MM.1S (cell line): Measurements from ENCODE around the gene KIF5C.

ENCODE experiments used
- DNase-seq: peaks from one replicate; pipeline ENCODE4 v3.0.0-alpha.2; 2015
- H2AFZ ChIP-seq: fragments of 300-600 bp; sonication (generic); 2 replicates; pipeline ENCODE4 v1.6.0; 2016; ENCODE audit warnings: antibody characterized with exemption, low read length
- H3F3A ChIP-seq: fragments of 300-600 bp; sonication (generic); 2 replicates; pipeline ENCODE4 v1.6.1; 2016; ENCODE audit warnings: mild to moderate bottlenecking, antibody characterized with exemption, low read length, moderate library complexity, mixed read lengths; ENCODE audit not compliant: insufficient read depth
- H3K27ac ChIP-seq: fragments of 300-600 bp; sonication (generic); 2 replicates; pipeline ENCODE4 v1.5.1; 2016; ENCODE audit warnings: mild to moderate bottlenecking, low read length
- H3K27me3 ChIP-seq: fragments of 300-600 bp; sonication (generic); replicated peaks from 2 replicates; pipeline ENCODE4 v1.6.0; 2016; ENCODE audit warnings: low read length; ENCODE audit not compliant: insufficient read depth
- H3K36me3 ChIP-seq: fragments of 300-600 bp; sonication (generic); replicated peaks from 2 replicates; pipeline ENCODE4 v1.6.1; 2016; ENCODE audit warnings: mild to moderate bottlenecking, low read length, mixed read lengths; ENCODE audit not compliant: insufficient read depth
- H3K4me1 ChIP-seq: fragments of 300-600 bp; sonication (generic); 2 replicates; pipeline ENCODE4 v1.6.1; 2016; ENCODE audit warnings: low read length, mixed read lengths
- H3K4me2 ChIP-seq: fragments of 300-600 bp; sonication (generic); 2 replicates; pipeline ENCODE4 v1.6.0; 2016; ENCODE audit warnings: low read depth, low read length
- H3K4me3 ChIP-seq: fragments of 300-600 bp; sonication (generic); 2 replicates; pipeline ENCODE4 v1.5.1; 2016; ENCODE audit warnings: low read length, mixed read lengths
- H3K79me2 ChIP-seq: fragments of 300-600 bp; sonication (generic); 2 replicates; pipeline ENCODE4 v1.6.1; 2016; ENCODE audit warnings: mixed run types, low read length, mixed read lengths
- H3K9ac ChIP-seq: fragments of 300-600 bp; sonication (generic); 2 replicates; pipeline ENCODE4 v1.6.1; 2016; ENCODE audit warnings: low read length, mixed read lengths
- H3K9me2 ChIP-seq: fragments of 300-600 bp; sonication (generic); replicated peaks from 2 replicates; pipeline ENCODE4 v1.6.1; 2016; ENCODE audit warnings: mild to moderate bottlenecking, low read length, mixed read lengths; ENCODE audit not compliant: insufficient read depth
- H3K9me3 ChIP-seq: fragments of 300-600 bp; sonication (generic); replicated peaks from 2 replicates; pipeline ENCODE4 v1.6.1; 2016; ENCODE audit warnings: mild to moderate bottlenecking, low read length, mixed read lengths; ENCODE audit not compliant: insufficient read depth
- H4K20me1 ChIP-seq: fragments of 300-600 bp; sonication (generic); 2 replicates; pipeline ENCODE4 v1.6.1; 2016; ENCODE audit warnings: mild to moderate bottlenecking, low read length, moderate library complexity, mixed read lengths; ENCODE audit not compliant: insufficient read depth
- EZH2 ChIP-seq: fragments of 300-600 bp; sonication (generic); optimal IDR thresholded peaks from 2 replicates; pipeline ENCODE3; 2017; ENCODE audit warnings: low read depth, mild to moderate bottlenecking, antibody characterized with exemption, low read length, mixed read lengths
- EZH2phosphoT487 ChIP-seq: fragments of 300-600 bp; sonication (generic); IDR thresholded peaks from 2 replicates; pipeline ENCODE4 v1.6.1; 2018; ENCODE audit warnings: antibody characterized with exemption, low read length
- TF ChIP-seq, protein P1 (sequence below): fragments of 300-600 bp; sonication (generic); IDR thresholded peaks from 2 replicates; pipeline ENCODE4 v1.5.1; 2016; ENCODE audit warnings: antibody characterized with exemption, low read length, mixed read lengths

The KIF5C gene

DNA sequence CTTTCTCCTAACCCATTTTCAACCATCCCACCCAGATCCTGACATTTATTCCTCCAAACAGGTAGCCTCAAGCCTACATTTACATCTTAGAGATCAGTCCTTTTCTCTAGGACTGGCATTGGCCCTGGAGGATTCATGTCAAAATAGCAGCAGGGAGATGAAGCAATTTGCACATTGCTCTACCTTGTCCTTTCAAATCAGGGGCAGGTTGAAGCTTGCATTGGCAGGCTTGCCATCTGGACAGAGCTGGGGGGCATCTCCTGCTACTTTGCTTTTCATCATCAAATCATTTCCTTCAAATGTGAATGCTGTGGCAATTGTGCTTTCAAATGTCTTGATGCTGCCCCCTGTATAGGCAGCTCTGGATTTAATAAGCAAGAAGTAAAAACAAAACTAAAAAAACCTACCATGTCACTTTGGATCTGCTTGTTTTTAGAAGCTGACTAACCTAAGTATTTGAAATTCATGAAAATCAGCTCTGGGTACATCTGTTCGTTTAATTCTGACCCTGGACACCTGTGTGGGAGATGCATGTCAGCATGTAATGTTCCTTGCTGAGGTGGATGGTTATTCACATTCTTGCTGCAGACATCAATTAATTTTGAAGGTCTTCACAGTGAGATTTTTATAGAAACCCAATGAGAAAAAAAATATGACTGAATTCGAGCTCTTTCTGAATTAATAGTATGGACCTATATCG lies 47.9 kb downstream of the KIF5C start:
- no peaks in the 10 kb centered on the region for H3K36me3 ChIP-seq
- H3K4me2 ChIP-seq, result no peak overlapping the region
- no peaks in the 10 kb centered on the region for H4K20me1 ChIP-seq
- H3K9me3 ChIP-seq, result no peaks in the 10 kb centered on the region
- no peak overlapping the region for H3K9ac ChIP-seq
- H2AFZ ChIP-seq, result no peak overlapping the region
- H3F3A ChIP-seq, result no peaks in the 10 kb centered on the region
- H3K4me3 ChIP-seq, result no peak overlapping the region
- H3K27me3 ChIP-seq, result no peaks in the 10 kb centered on the region
- H3K79me2 ChIP-seq, result no peaks in the 10 kb centered on the region
- no peak for DNase-seq
- TF ChIP-seq EZH2phosphoT487, result no peak
- no peak for TF ChIP-seq EZH2
- TF ChIP-seq, protein P1, sequence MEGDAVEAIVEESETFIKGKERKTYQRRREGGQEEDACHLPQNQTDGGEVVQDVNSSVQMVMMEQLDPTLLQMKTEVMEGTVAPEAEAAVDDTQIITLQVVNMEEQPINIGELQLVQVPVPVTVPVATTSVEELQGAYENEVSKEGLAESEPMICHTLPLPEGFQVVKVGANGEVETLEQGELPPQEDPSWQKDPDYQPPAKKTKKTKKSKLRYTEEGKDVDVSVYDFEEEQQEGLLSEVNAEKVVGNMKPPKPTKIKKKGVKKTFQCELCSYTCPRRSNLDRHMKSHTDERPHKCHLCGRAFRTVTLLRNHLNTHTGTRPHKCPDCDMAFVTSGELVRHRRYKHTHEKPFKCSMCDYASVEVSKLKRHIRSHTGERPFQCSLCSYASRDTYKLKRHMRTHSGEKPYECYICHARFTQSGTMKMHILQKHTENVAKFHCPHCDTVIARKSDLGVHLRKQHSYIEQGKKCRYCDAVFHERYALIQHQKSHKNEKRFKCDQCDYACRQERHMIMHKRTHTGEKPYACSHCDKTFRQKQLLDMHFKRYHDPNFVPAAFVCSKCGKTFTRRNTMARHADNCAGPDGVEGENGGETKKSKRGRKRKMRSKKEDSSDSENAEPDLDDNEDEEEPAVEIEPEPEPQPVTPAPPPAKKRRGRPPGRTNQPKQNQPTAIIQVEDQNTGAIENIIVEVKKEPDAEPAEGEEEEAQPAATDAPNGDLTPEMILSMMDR, result no peak
- H3K9me2 ChIP-seq, result no peaks in the 10 kb centered on the region
- H3K27ac ChIP-seq, result no peak overlapping the region
- no peaks in the 10 kb centered on the region for H3K4me1 ChIP-seq

DNA sequence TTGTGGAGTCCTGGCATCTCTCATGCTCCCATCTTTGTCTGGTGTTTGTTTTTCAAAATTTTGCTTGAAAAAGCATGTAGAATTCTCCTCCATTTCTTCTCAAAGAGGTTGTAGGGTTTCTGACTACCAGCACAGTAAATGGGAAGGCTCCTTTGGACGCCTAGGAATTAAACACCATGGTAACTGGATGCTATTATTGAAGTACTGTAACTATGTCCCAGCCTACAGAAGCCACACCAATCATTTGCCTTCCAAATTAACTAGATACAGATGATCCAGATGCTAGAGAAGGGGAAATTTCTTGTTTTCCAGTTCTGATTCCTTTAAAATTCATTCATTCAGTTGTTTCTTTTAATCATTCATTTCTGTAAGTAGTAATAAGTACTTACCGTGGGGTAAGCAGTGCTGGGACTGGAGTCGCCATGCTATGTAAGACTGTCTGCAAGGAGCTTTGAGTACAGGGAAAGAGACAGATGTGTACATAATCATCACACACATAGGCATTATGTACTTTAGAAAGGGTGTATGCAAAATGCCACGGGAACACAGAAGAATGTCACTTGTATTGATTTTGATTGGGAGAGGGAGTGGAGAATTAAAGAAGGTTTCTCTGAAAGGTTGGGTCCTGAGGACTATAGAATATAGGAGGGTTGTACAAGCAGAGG lies 49.6 kb downstream of the KIF5C start:
- Histone ChIP-seq H3K9me3 (no peaks in the 10 kb centered on the region), H3K36me3 (no peaks in the 10 kb centered on the region), H3K27me3 (no peaks in the 10 kb centered on the region), H3K9ac (no peak overlapping the region), H3K4me3 (no peak overlapping the region), H4K20me1 (no peaks in the 10 kb centered on the region), H3K27ac (no peak overlapping the region), H2AFZ (no peak overlapping the region), H3K4me2 (no peak overlapping the region), H3F3A (no peaks in the 10 kb centered on the region), H3K79me2 (no peaks in the 10 kb centered on the region), H3K4me1 (no peaks in the 10 kb centered on the region), H3K9me2 (no peaks in the 10 kb centered on the region)
- TF ChIP-seq, protein P1, result no peak
- TF ChIP-seq EZH2phosphoT487 (no peak), EZH2 (no peak)
- no peak for DNase-seq

DNA sequence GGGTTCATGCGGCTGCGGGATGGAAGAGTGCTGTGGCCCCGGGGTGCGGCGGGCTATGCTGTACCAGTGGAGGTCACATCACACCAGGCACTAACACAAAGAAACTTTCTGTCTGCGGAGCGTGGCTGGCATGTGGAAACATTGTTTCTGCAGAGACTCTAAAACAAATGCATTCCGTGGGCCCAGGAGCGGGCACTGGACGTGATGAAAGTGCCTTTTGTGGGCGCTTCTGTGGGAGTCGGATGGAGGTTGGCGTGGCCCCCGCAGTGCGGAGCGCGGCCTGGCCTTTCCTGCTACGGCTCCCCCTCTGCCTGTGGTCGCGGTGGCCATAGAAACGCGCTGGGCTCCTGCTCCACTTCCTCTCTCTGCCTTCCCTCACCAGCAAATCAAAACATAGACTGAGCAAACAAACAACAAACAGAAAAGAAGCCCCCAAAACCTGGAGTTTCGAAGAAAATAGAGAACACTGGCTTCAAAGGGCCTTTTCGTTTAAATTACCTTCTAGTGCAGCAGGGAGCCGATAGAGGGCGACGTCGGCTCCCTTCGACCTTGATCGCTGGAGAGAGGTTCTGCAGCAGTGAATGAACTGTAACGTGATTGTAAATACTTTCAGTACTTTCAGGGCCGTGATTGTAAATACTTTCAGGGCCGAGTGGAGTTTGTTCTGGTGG lies 51.4 kb downstream of the KIF5C start:
- DNase-seq, result peak; percentile 65
- Histone ChIP-seq H3K36me3 (no peaks in the 10 kb centered on the region), H3K4me2 (peak overlapping the region; percentile 69), H3K27ac (no peak overlapping the region), H3K9ac (peak overlapping the region; percentile 10; the same call in 1 of the 2 replicates), H3K4me3 (peak overlapping the region; percentile 47), H3K9me2 (no peaks in the 10 kb centered on the region), H3K79me2 (no peaks in the 10 kb centered on the region), H3K27me3 (no peaks in the 10 kb centered on the region), H3K9me3 (no peaks in the 10 kb centered on the region), H3K4me1 (no peaks in the 10 kb centered on the region), H2AFZ (peak overlapping the region; percentile 73), H4K20me1 (no peaks in the 10 kb centered on the region), H3F3A (no peaks in the 10 kb centered on the region)
- TF ChIP-seq EZH2phosphoT487, result no peak
- TF ChIP-seq, protein P1, result peak; percentile 85
